ENCODE data around the gene KDM1A. TPM values are rescaled to one million over a fixed set of nuclear protein-coding genes. Genes with fewer than 3 reads are reported as not detected.

KDM1A gene
- polyA plus RNA-seq, 1 donor (not counting 4 experiments of a cell fraction or from before 2014, with no cell fraction given) = 84.8 TPM

DNA sequence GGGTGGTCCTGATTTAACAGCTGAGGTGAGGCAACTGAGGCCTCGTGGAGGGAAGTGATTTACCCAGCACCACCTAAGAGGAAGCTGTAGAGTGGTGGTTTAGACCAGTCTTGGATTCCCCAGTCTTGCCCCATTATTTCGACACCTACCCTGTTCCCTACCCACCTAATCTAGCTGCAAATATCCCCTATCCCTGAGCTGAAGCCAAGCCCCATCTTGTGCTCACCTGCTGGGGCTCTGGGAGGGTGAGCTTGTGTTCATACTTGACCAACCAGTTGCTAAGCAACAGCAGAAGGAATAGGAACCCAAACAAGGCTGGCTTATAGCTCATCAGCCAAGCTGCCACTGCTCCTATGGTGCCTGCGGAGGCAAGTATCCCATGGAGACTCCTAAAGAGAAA, 5.6 kb upstream of the KDM1A start:
- Histone ChIP-seq H3K9ac (ENCODE audit: control insufficient read depth, extremely low read depth, insufficient read depth, low read length) (no peak overlapping the region), H2AFZ (ENCODE audit: control insufficient read depth, low read length) (no peak overlapping the region), H3K9me1 (ENCODE audit: control insufficient read depth, extremely low read depth, insufficient read depth, low read length) (no peaks in the 10 kb centered on the region), H3K9me3 (ENCODE audit: control insufficient read depth, low read depth, low read length) (no peaks in the 10 kb centered on the region), H4K20me1 (ENCODE audit: control insufficient read depth, extremely low read depth, insufficient read depth, low read length) (no peaks in the 10 kb centered on the region), H3K4me3 (ENCODE audit: control insufficient read depth in 2 of 3, extremely low read depth in 1 of 3, insufficient read depth in 2 of 3, low read depth in 1 of 3, low read length in 3 of 3) (no peak overlapping the region), H3K27me3 (ENCODE audit: control insufficient read depth, extremely low read depth, insufficient read depth, low read length) (no peaks in the 10 kb centered on the region), H3K36me3 (ENCODE audit: control insufficient read depth in 2 of 2, extremely low read depth in 1 of 2, insufficient read depth in 2 of 2, low read length in 2 of 2) (no peaks in the 10 kb centered on the region), H3K27ac (ENCODE audit: control insufficient read depth, insufficient read depth, low read length) (no peak overlapping the region), H3K4me2 (ENCODE audit: control insufficient read depth, extremely low read depth, insufficient read depth, low read depth, low read length) (no peak overlapping the region), H3K4me1 (ENCODE audit: control insufficient read depth, extremely low read depth, insufficient read depth, low read length) (peaks cover 14% of the 10 kb centered on the region), H3K79me2 (ENCODE audit: control insufficient read depth, insufficient read depth, low read length) (no peaks in the 10 kb centered on the region)
- peak; percentile 13 for DNase-seq (ENCODE audit: low read depth, low spot score)
- no peak for FAIRE-seq
- TF ChIP-seq, protein P1, sequence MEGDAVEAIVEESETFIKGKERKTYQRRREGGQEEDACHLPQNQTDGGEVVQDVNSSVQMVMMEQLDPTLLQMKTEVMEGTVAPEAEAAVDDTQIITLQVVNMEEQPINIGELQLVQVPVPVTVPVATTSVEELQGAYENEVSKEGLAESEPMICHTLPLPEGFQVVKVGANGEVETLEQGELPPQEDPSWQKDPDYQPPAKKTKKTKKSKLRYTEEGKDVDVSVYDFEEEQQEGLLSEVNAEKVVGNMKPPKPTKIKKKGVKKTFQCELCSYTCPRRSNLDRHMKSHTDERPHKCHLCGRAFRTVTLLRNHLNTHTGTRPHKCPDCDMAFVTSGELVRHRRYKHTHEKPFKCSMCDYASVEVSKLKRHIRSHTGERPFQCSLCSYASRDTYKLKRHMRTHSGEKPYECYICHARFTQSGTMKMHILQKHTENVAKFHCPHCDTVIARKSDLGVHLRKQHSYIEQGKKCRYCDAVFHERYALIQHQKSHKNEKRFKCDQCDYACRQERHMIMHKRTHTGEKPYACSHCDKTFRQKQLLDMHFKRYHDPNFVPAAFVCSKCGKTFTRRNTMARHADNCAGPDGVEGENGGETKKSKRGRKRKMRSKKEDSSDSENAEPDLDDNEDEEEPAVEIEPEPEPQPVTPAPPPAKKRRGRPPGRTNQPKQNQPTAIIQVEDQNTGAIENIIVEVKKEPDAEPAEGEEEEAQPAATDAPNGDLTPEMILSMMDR (optimal IDR thresholded peaks at IDR 0.05 in 1 of 3, IDR thresholded peaks at IDR 0.05 in 1 of 3, conservative IDR thresholded peaks at IDR 0.05 in 1 of 3; ENCODE audit: extremely low read depth in 1 of 3, insufficient read depth in 2 of 3, low read length in 3 of 3) = no peak
- TF ChIP-seq EZH2 (IDR thresholded peaks at IDR 0.05; ENCODE audit: low read length) = no peak
- dilution Hi-C loops (cut with MboI; ENCODE audit: extremely low pct_ligation_motif_present, low sequenced_read_pairs) = no loop called here

DNA sequence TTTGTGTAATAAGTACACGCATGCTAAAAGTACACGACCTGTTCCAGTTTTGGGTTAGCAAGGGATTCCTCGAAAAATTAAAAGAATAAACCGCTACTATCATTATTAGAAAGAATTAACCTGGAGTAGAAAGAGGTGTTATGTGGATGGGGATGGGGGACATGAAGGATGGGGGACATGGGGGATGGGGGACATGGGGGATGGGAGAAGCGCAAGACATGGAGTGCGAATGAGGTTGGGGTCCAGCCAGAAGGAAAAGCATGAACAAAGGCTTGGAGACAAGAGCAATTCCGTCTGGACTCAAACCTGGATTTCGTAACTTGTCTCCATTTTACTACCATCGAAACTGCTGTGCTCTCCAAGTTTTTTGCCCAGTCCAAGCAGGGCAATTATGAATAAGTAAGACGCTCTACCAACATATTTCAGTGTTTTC, 591 bp upstream of the KDM1A start:
- peak overlapping the region; percentile 94 for H3K4me2 ChIP-seq (ENCODE audit: control insufficient read depth, extremely low read depth, insufficient read depth, low read depth, low read length)
- H4K20me1 ChIP-seq (ENCODE audit: control insufficient read depth, extremely low read depth, insufficient read depth, low read length) = peaks cover 5% of the 10 kb centered on the region
- no peaks in the 10 kb centered on the region for H3K36me3 ChIP-seq (ENCODE audit: control insufficient read depth in 2 of 2, extremely low read depth in 1 of 2, insufficient read depth in 2 of 2, low read length in 2 of 2)
- dilution Hi-C loops (cut with MboI; ENCODE audit: extremely low pct_ligation_motif_present, low sequenced_read_pairs) = no loop called here
- peaks cover 6% of the 10 kb centered on the region for H3K4me1 ChIP-seq (ENCODE audit: control insufficient read depth, extremely low read depth, insufficient read depth, low read length)
- H3K9me1 ChIP-seq (ENCODE audit: control insufficient read depth, extremely low read depth, insufficient read depth, low read length) = no peaks in the 10 kb centered on the region
- FAIRE-seq = no peak
- no peaks in the 10 kb centered on the region for H3K27me3 ChIP-seq (ENCODE audit: control insufficient read depth, extremely low read depth, insufficient read depth, low read length)
- H3K9me3 ChIP-seq (ENCODE audit: control insufficient read depth, low read depth, low read length) = no peaks in the 10 kb centered on the region
- H3K79me2 ChIP-seq (ENCODE audit: control insufficient read depth, insufficient read depth, low read length) = peaks cover 43% of the 10 kb centered on the region
- peak overlapping the region; percentile 94 for H3K27ac ChIP-seq (ENCODE audit: control insufficient read depth, insufficient read depth, low read length)
- TF ChIP-seq EZH2 (IDR thresholded peaks at IDR 0.05; ENCODE audit: low read length) = no peak
- TF ChIP-seq, protein P1 (optimal IDR thresholded peaks at IDR 0.05 in 1 of 3, IDR thresholded peaks at IDR 0.05 in 1 of 3, conservative IDR thresholded peaks at IDR 0.05 in 1 of 3; ENCODE audit: extremely low read depth in 1 of 3, insufficient read depth in 2 of 3, low read length in 3 of 3) = no peak
- H2AFZ ChIP-seq (ENCODE audit: control insufficient read depth, low read length) = peak overlapping the region; percentile 97
- peak overlapping the region; percentile 94 to 98 (median 95) for H3K4me3 ChIP-seq (ENCODE audit: control insufficient read depth in 2 of 3, extremely low read depth in 1 of 3, insufficient read depth in 2 of 3, low read depth in 1 of 3, low read length in 3 of 3)
- peak overlapping the region; percentile 97 for H3K9ac ChIP-seq (ENCODE audit: control insufficient read depth, extremely low read depth, insufficient read depth, low read length)
- no peak for DNase-seq (ENCODE audit: low read depth, low spot score)
